ENCODE results near the gene ARHGEF19.

DNA sequence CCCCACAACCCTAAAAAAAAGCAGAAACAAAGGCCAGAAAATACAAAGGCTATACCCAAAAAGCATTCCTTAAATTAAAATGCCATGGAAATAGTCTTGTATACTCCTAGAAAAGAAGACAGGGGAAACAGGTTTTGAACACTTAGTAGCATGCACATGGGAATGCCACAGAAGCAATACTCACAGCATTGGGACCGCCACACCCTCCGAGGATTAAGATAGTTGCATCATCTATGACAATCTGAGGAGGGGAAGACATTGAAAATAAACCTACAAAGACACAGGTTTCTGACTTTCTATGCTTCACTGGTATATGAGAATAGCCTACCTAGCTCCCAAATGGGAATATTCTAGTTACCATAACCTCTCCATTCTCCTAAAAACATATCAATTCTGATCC, 40.5 kb upstream of the ARHGEF19 start:
- TF ChIP-seq, protein P1, sequence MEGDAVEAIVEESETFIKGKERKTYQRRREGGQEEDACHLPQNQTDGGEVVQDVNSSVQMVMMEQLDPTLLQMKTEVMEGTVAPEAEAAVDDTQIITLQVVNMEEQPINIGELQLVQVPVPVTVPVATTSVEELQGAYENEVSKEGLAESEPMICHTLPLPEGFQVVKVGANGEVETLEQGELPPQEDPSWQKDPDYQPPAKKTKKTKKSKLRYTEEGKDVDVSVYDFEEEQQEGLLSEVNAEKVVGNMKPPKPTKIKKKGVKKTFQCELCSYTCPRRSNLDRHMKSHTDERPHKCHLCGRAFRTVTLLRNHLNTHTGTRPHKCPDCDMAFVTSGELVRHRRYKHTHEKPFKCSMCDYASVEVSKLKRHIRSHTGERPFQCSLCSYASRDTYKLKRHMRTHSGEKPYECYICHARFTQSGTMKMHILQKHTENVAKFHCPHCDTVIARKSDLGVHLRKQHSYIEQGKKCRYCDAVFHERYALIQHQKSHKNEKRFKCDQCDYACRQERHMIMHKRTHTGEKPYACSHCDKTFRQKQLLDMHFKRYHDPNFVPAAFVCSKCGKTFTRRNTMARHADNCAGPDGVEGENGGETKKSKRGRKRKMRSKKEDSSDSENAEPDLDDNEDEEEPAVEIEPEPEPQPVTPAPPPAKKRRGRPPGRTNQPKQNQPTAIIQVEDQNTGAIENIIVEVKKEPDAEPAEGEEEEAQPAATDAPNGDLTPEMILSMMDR (IDR thresholded peaks at IDR 0.05) = no peak
- TF ChIP-seq POLR2A (IDR thresholded peaks at IDR 0.05) = no peak

All from vagina (tissue), 2 donors.